C4-2B (cell line): ENCODE results near the gene R3HDM2.

Experiments used
- CTCF ChIP-seq: fragments of 450-650 bp; conservative IDR thresholded peaks from 2 replicates; pipeline ENCODE4 v1.5.1; 2017; ENCODE audit warnings: mild to moderate bottlenecking
- ZFX ChIP-seq: fragments of 450-650 bp; IDR thresholded peaks from 2 replicates; pipeline ENCODE4 v1.6.1; 2017

- TF ChIP-seq CTCF: no peak
- no peak for TF ChIP-seq ZFX
Observed at GRCh38 chr12:57366315-57366714, 64.5 kb downstream of the R3HDM2 start.
